ENCODE data around the gene PABPC3. TPM values are rescaled to one million over a fixed set of nuclear protein-coding genes. Genes with fewer than 3 reads are reported as not detected.

Gene PABPC3
- total and polyA plus RNA-seq, 2 of the 4 experiments (the other 2 are of a cell fraction), result 0.15 to 0.18 TPM

- ATAC-seq (ENCODE audit: low read depth) (no peak), DNase-seq (no peak)
- no peak overlapping the region for H2BK120ac ChIP-seq (ENCODE audit: low read depth, low read length)
- in situ Hi-C loops (cut with MboI; ENCODE audit: low sequenced_read_pairs) (loop anchor here (25.0 kb wide), 1 partner anchor 290 kb away; no protein-coding TSS in a partner anchor), intact Hi-C loops (cut with micrococcal nuclease) (no loop called here), dilution Hi-C loops (cut with HindIII; ENCODE audit: low sequenced_read_pairs, unreplicated experiment) (no loop called here)
- no peak overlapping the region for H3K56ac ChIP-seq (ENCODE audit: extremely low read depth, insufficient read depth, low read length)
- H3K4ac ChIP-seq (ENCODE audit: low read depth, low read length), result no peak overlapping the region
- no peaks in the 10 kb centered on the region for H3K9me3 ChIP-seq (ENCODE audit: control insufficient read depth, insufficient read depth, low read length)
- no peaks in the 10 kb centered on the region for H3K36me3 ChIP-seq (ENCODE audit: control insufficient read depth, insufficient read depth, low read length)
- H2AK9ac ChIP-seq (replicated peaks; ENCODE audit: low read depth, low read length, poor library complexity), result no peak overlapping the region
- H3K27me3 ChIP-seq (ENCODE audit: control insufficient read depth, insufficient read depth, low read length), result peaks cover 1% of the 10 kb centered on the region; the same call in 1 of the 2 replicates
- H3K9me1 ChIP-seq (ENCODE audit: insufficient read depth, low read length), result no peaks in the 10 kb centered on the region
- H3K14ac ChIP-seq (replicated peaks; ENCODE audit: low read depth, low read length), result no peak overlapping the region
- H2BK15ac ChIP-seq (ENCODE audit: low read depth, low read length), result no peak overlapping the region
- no peak overlapping the region for H2BK5ac ChIP-seq (ENCODE audit: low read depth, low read length, poor library complexity, severe bottlenecking)
- CTCF ChIA-PET, result no interaction called here
- BruUV-seq (replicated peaks), result no TSS peak
- no peak overlapping the region for H3K4me3 ChIP-seq (ENCODE audit: insufficient read depth, low read depth, low read length)
- no peak overlapping the region for H3K18ac ChIP-seq (ENCODE audit: low read depth, low read length)
- no peaks in the 10 kb centered on the region for H3K79me1 ChIP-seq (ENCODE audit: low read depth in 1 of 2, low read length in 2 of 2)
- 73% methylated on average over 13 of the region's 13 CpGs; no CpG with 5 or more reads in 1 of the 2 experiments for WGBS, 2 experiments (ENCODE audit: extremely low coverage in 2 of 2, insufficient read length in 1 of 2)
- H4K8ac ChIP-seq (ENCODE audit: low read depth in 2 of 2, low read length in 2 of 2), result no peak overlapping the region
- H3K9ac ChIP-seq (ENCODE audit: low read depth, low read length), result no peak overlapping the region
- no peak overlapping the region for H2BK20ac ChIP-seq (ENCODE audit: low read depth, low read length)
- no peak overlapping the region for H2AFZ ChIP-seq (replicated peaks; ENCODE audit: low read length, poor library complexity)
- no peak overlapping the region for H4K5ac ChIP-seq (ENCODE audit: low read depth, low read length)
- H3K4me2 ChIP-seq (ENCODE audit: low read depth, low read length), result no peak overlapping the region
- POLR2A ChIA-PET (ENCODE audit: unreplicated experiment), result no interaction called here
- no peak overlapping the region for H3K23ac ChIP-seq (ENCODE audit: low read depth, low read length)
- H4K20me1 ChIP-seq (ENCODE audit: insufficient read depth, low read length), result no peaks in the 10 kb centered on the region
- no peaks in the 10 kb centered on the region for H3K4me1 ChIP-seq (ENCODE audit: control insufficient read depth, insufficient read depth, low read length)
- no peak overlapping the region for H3K27ac ChIP-seq (ENCODE audit: insufficient read depth, low read length)
- H4K91ac ChIP-seq (ENCODE audit: insufficient read depth, low read depth, low read length), result no peak overlapping the region
- TF ChIP-seq CEBPB (IDR thresholded peaks at IDR 0.05; ENCODE audit: low read depth, low read length) (no peak), RAD21 (IDR thresholded peaks at IDR 0.05; ENCODE audit: low read length) (no peak), MXI1 (IDR thresholded peaks at IDR 0.05; ENCODE audit: borderline replicate concordance, low read depth, low read length) (no peak), SMC3 (IDR thresholded peaks at IDR 0.05; ENCODE audit: low read depth, low read length) (no peak), MAFK (IDR thresholded peaks at IDR 0.05; ENCODE audit: low read depth, low read length) (no peak), ELK1 (IDR thresholded peaks at IDR 0.05; ENCODE audit: borderline replicate concordance, low read depth, low read length) (no peak), MAZ (IDR thresholded peaks at IDR 0.05; ENCODE audit: borderline replicate concordance, low read depth, low read length) (no peak), BHLHE40 (IDR thresholded peaks at IDR 0.05; ENCODE audit: low read depth, low read length) (no peak), USF2 (IDR thresholded peaks at IDR 0.05; ENCODE audit: low read depth, low read length) (no peak), RCOR1 (IDR thresholded peaks at IDR 0.05; ENCODE audit: insufficient replicate concordance, low read length) (no peak), CHD1 (IDR thresholded peaks at IDR 0.05; ENCODE audit: low read depth, low read length) (no peak), RFX5 (IDR thresholded peaks at IDR 0.05; ENCODE audit: low read depth, low read length) (no peak), POLR2A (IDR thresholded peaks at IDR 0.05; ENCODE audit: low read depth, low read length) (no peak), FOS (IDR thresholded peaks at IDR 0.05; ENCODE audit: low read depth, low read length) (no peak), CTCF (conservative IDR thresholded peaks at IDR 0.05; ENCODE audit: low read depth, low read length) (no peak), NFE2L2 (IDR thresholded peaks at IDR 0.05; ENCODE audit: low read depth, low read length) (no peak)
- no peak overlapping the region for H2AK5ac ChIP-seq (ENCODE audit: low read depth, low read length)
Measured at GRCh38 chr13:25097426-25097825, 1.5 kb downstream of the PABPC3 start.

All from IMR-90 (cell line).